IMR-90 (cell line): ENCODE data around the gene ITGB1BP1. TPM values are rescaled to one million over a fixed set of nuclear protein-coding genes. Genes with fewer than 3 reads are reported as not detected.

ENCODE experiments used
- ATAC-seq: fragments of 200-7000 bp; cut with Tn5 transposase; 2 replicates; pipeline ENCODE4 v1.9.1; 2020; ENCODE audit warnings: low read depth, mild to moderate bottlenecking, moderate library complexity
- BruUV-seq: library from RNA; stranded (reverse); fragments of 400-500 nt; replicated peaks from 2 replicates; lab custom pipeline; 2021; lab: Mats Ljungman, UMichigan
- CTCF ChIA-PET: fragments of 300-600 bp; formaldehyde crosslinking; extraction: SDS; loops from one replicate; lab custom pipeline; 2021; ENCODE audit warnings: antibody characterized with exemption; lab: Yijun Ruan, JAX
- POLR2A ChIA-PET: fragments of 300-600 bp; sonication (Branson Sonifier 250); formaldehyde crosslinking; loops from one replicate; lab custom pipeline; 2022; ENCODE audit warnings: antibody characterized with exemption; ENCODE audit not compliant: unreplicated experiment; lab: Charles Lee
- DNase-seq: peaks from one replicate; pipeline ENCODE4 v3.0.0; 2013
- H2AFZ ChIP-seq: replicated peaks from 2 replicates; pipeline ENCODE3; 2013; ENCODE audit warnings: low read length, mild to moderate bottlenecking; ENCODE audit not compliant: poor library complexity
- H2AK5ac ChIP-seq: 2 replicates; pipeline ENCODE4 v1.6.1; 2013; ENCODE audit warnings: low read depth, low read length, inconsistent platforms
- H2AK9ac ChIP-seq: replicated peaks from 2 replicates; pipeline ENCODE3; 2013; ENCODE audit warnings: mild to moderate bottlenecking, low read depth, low read length, moderate library complexity; ENCODE audit not compliant: poor library complexity
- H2BK120ac ChIP-seq: 2 replicates; pipeline ENCODE4 v1.6.1; 2013; ENCODE audit warnings: low read depth, low read length, inconsistent platforms
- H2BK15ac ChIP-seq: 3 replicates; pipeline ENCODE4 v1.6.1; 2013; ENCODE audit warnings: low read depth, low read length, inconsistent platforms
- H2BK20ac ChIP-seq: 2 replicates; pipeline ENCODE4 v1.6.1; 2013; ENCODE audit warnings: low read depth, mild to moderate bottlenecking, inconsistent platforms, low read length, moderate library complexity
- H2BK5ac ChIP-seq: 2 replicates; pipeline ENCODE4 v1.6.1; 2013; ENCODE audit warnings: mild to moderate bottlenecking, low read depth, low read length, inconsistent platforms; ENCODE audit not compliant: poor library complexity, severe bottlenecking
- H3K14ac ChIP-seq: replicated peaks from 2 replicates; pipeline ENCODE4 v1.6.1; 2013; ENCODE audit warnings: low read depth, low read length, inconsistent platforms
- H3K18ac ChIP-seq: 2 replicates; pipeline ENCODE4 v1.6.1; 2013; ENCODE audit warnings: low read depth, low read length, control low read depth
- H3K23ac ChIP-seq: 2 replicates; pipeline ENCODE4 v1.6.1; 2013; ENCODE audit warnings: low read depth, low read length, inconsistent platforms
- H3K27ac ChIP-seq: 2 replicates; pipeline ENCODE4 v1.5.1; 2013; ENCODE audit warnings: mild to moderate bottlenecking, control low read depth, low read length; ENCODE audit not compliant: insufficient read depth
- H3K27me3 ChIP-seq: 2 replicates; pipeline ENCODE4 v1.6.1; 2013; ENCODE audit warnings: low read length; ENCODE audit not compliant: control insufficient read depth, insufficient read depth
- H3K36me3 ChIP-seq: 2 replicates; pipeline ENCODE4 v1.6.1; 2013; ENCODE audit warnings: low read length, mixed read lengths; ENCODE audit not compliant: control insufficient read depth, insufficient read depth
- H3K4ac ChIP-seq: 2 replicates; pipeline ENCODE4 v1.6.1; 2013; ENCODE audit warnings: low read depth, low read length, inconsistent platforms
- H3K4me1 ChIP-seq: 2 replicates; pipeline ENCODE4 v1.6.1; 2013; ENCODE audit warnings: low read length, mixed read lengths; ENCODE audit not compliant: control insufficient read depth, insufficient read depth
- H3K4me2 ChIP-seq: 2 replicates; pipeline ENCODE4 v1.6.1; 2013; ENCODE audit warnings: low read depth, mild to moderate bottlenecking, control low read depth, low read length, moderate library complexity
- H3K4me3 ChIP-seq: 2 replicates; pipeline ENCODE4 v1.5.1; 2013; ENCODE audit warnings: low read depth, mild to moderate bottlenecking, control low read depth, low read length, moderate library complexity; ENCODE audit not compliant: insufficient read depth
- H3K56ac ChIP-seq: 2 replicates; pipeline ENCODE4 v1.6.1; 2013; ENCODE audit warnings: low read length, inconsistent platforms; ENCODE audit not compliant: insufficient read depth; ENCODE audit errors: extremely low read depth
- H3K79me1 ChIP-seq, 2 experiments: 2 replicates each; pipeline ENCODE4 v1.6.1; 2013; ENCODE audit warnings: low read length in 2 of 2, inconsistent platforms in 1 of 2, low read depth in 1 of 2
- H3K9ac ChIP-seq: 2 replicates; pipeline ENCODE4 v1.6.1; 2013; ENCODE audit warnings: low read depth, low read length, control low read depth
- H3K9me1 ChIP-seq: 2 replicates; pipeline ENCODE4 v1.6.1; 2013; ENCODE audit warnings: low read length, inconsistent platforms; ENCODE audit not compliant: insufficient read depth
- H3K9me3 ChIP-seq: 2 replicates; pipeline ENCODE4 v1.6.1; 2013; ENCODE audit warnings: low read length; ENCODE audit not compliant: control insufficient read depth, insufficient read depth
- H4K20me1 ChIP-seq: 2 replicates; pipeline ENCODE4 v1.6.1; 2013; ENCODE audit warnings: low read length, inconsistent platforms; ENCODE audit not compliant: insufficient read depth
- H4K5ac ChIP-seq: 2 replicates; pipeline ENCODE4 v1.6.1; 2013; ENCODE audit warnings: mild to moderate bottlenecking, low read depth, low read length, control low read depth
- H4K8ac ChIP-seq, 2 experiments: 2 replicates each; pipeline ENCODE4 v1.6.1; 2013; ENCODE audit warnings: low read depth in 2 of 2, low read length in 2 of 2, control low read depth in 1 of 2, inconsistent platforms in 1 of 2
- H4K91ac ChIP-seq: 2 replicates; pipeline ENCODE4 v1.6.1; 2013; ENCODE audit warnings: low read depth, low read length, inconsistent platforms; ENCODE audit not compliant: insufficient read depth
- BHLHE40 ChIP-seq: fragments of 150-350 bp; IDR thresholded peaks from 2 replicates; pipeline ENCODE4 v1.6.1; 2016; ENCODE audit warnings: mild to moderate bottlenecking, low read depth, low read length
- CEBPB ChIP-seq: IDR thresholded peaks from 2 replicates; pipeline ENCODE4 v1.6.1; 2012; ENCODE audit warnings: low read depth, low read length, improper control_type of control experiment
- FOS ChIP-seq: fragments of 150-350 bp; IDR thresholded peaks from 2 replicates; pipeline ENCODE4 v1.6.1; 2016; ENCODE audit warnings: low read depth, low read length
- MAFK ChIP-seq: IDR thresholded peaks from 2 replicates; pipeline ENCODE4 v1.6.1; 2012; ENCODE audit warnings: low read depth, low read length, improper control_type of control experiment
- MAZ ChIP-seq: IDR thresholded peaks from 2 replicates; pipeline ENCODE4 v1.6.1; 2012; ENCODE audit warnings: low read depth, mild to moderate bottlenecking, low read length, improper control_type of control experiment, moderate library complexity, borderline replicate concordance
- NFE2L2 ChIP-seq: fragments of 150-350 bp; IDR thresholded peaks from 2 replicates; pipeline ENCODE4 v1.6.1; 2016; ENCODE audit warnings: low read depth, mild to moderate bottlenecking, low read length
- POLR2A ChIP-seq: IDR thresholded peaks from 2 replicates; pipeline ENCODE4 v1.6.1; 2012; ENCODE audit warnings: mild to moderate bottlenecking, low read depth, low read length
- RCOR1 ChIP-seq: IDR thresholded peaks from 2 replicates; pipeline ENCODE4 v1.6.1; 2012; ENCODE audit warnings: mild to moderate bottlenecking, low read length, improper control_type of control experiment; ENCODE audit not compliant: insufficient replicate concordance
- RFX5 ChIP-seq: IDR thresholded peaks from 2 replicates; pipeline ENCODE4 v1.8.0; 2012; ENCODE audit warnings: low read depth, mild to moderate bottlenecking, low read length, moderate library complexity
- WGBS, 2 experiments: methylation state at CpG; one replicate each; pipeline versions ENCODE4 v1.1.5 to v1.1.7; 2013; ENCODE audit warnings: missing lambda C conversion rate in 2 of 2; ENCODE audit not compliant: insufficient read length in 1 of 2; ENCODE audit errors: extremely low coverage in 2 of 2; 5-methylcytosine and 5-hydroxymethylcytosine counted together
- dilution Hi-C: fragments of 300-500 bp; cut with HindIII; formaldehyde crosslinking; loops from one replicate; pipeline ENCODE4 v1.14.3; 2018; ENCODE audit warnings: low sequenced_read_pairs; ENCODE audit not compliant: unreplicated experiment
- in situ Hi-C: fragments of 300-500 bp; cut with MboI; formaldehyde crosslinking; loops from 3 replicates; pipeline ENCODE4 v1.14.3; 2019; ENCODE audit warnings: low sequenced_read_pairs, inconsistent platforms, mixed read lengths
- intact Hi-C: fragments of 100-400 bp; cut with micrococcal nuclease; formaldehyde crosslinking; loops from 2 replicates; pipeline ENCODE4 v1.10.0; 2022
- polyA plus RNA-seq, 3 experiments: library from polyadenylated mRNA; depleted of rRNA; stranded (reverse); fragments of >200 nt; gene quantifications; 2 replicates each; pipeline ENCODE4 v1.2.3, GENCODE V29; 2012; ENCODE audit warnings: low replicate concordance in 1 of 3
- total RNA-seq: library from RNA; depleted of rRNA; stranded (reverse); fragments of >200 nt; gene quantifications from 2 replicates; pipeline ENCODE4 v1.2.3, GENCODE V29; 2012
- TF ChIP-seq, protein P1 (sequence below): fragments of 150-350 bp; IDR thresholded peaks from 2 replicates; pipeline ENCODE4 v1.6.1; 2016; ENCODE audit warnings: low read depth, mild to moderate bottlenecking, low read length, moderate library complexity, borderline replicate concordance
- TF ChIP-seq, protein P2 (sequence below): fragments of 150-350 bp; IDR thresholded peaks from 2 replicates; pipeline ENCODE4 v1.6.1; 2017; ENCODE audit warnings: mild to moderate bottlenecking, antibody characterized with exemption, low read length, low read depth

The ITGB1BP1 gene
- total and polyA plus RNA-seq, 2 of the 4 experiments (the other 2 are of a cell fraction): 48.6 to 88.1 TPM

DNA sequence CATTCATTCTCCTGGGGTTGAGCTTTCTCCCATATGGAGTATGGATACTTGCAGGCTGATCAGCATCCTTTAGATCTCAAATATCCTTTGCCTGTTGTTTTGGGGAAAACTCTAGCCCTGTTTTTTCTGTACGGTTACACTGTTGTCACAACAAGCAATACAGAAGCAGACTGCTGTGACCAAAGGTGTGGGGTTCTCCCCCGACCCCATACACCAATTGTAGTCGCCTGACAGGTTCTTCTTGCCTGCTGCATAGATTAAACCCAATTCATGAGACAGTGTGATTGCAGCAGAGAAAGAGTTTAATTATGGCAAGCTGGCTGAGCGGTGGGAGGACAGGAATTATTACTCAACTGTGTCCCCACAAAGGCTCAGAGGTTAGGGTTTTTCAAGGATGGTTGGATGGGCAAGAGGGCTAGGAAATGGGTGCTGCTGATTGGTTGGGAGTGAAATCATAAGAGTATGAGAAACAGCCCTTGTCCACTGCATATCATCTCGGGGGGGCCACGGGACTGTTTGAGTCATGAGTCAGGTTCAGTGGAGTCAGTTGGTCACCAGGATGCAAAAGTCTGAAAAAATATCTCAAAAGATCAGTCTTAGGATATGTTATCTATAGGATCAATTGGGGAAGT, 40.6 kb downstream of the ITGB1BP1 start:
- Histone ChIP-seq H4K91ac (no peak overlapping the region), H3K4me3 (no peak overlapping the region), H2BK20ac (no peak overlapping the region), H2AK9ac (no peak overlapping the region), H3K9me1 (peaks cover 34% of the 10 kb centered on the region), H4K20me1 (peaks cover 8% of the 10 kb centered on the region; the same call in 1 of the 2 replicates), H2BK5ac (no peak overlapping the region), H2AFZ (no peak overlapping the region), H3K36me3 (peaks cover 28% of the 10 kb centered on the region), H3K14ac (no peak overlapping the region; the same call in 1 of the 2 replicates), H3K4me1 (peaks cover 31% of the 10 kb centered on the region), H3K4ac (no peak overlapping the region; the same call in 1 of the 2 replicates), H3K79me1 (peaks cover 13 to 67% of the 10 kb centered on the region in 2 experiments), H2BK15ac (no peak overlapping the region), H3K9me3 (no peaks in the 10 kb centered on the region), H3K18ac (no peak overlapping the region), H2AK5ac (peak overlapping the region; percentile 44), H4K5ac (no peak overlapping the region), H3K9ac (no peak overlapping the region), H3K56ac (no peak overlapping the region), H2BK120ac (no peak overlapping the region), H3K27me3 (no peaks in the 10 kb centered on the region), H3K23ac (no peak overlapping the region), H3K27ac (no peak overlapping the region), H3K4me2 (no peak overlapping the region), H4K8ac (no peak overlapping the region)
- ChIA-PET CTCF (interaction anchor here (0.8 kb wide), 1 partner anchor 240 kb away, joined by 3 read pairs; no protein-coding TSS in a partner anchor), POLR2A (no interaction called here)
- DNase-seq: peak; percentile 52
- dilution Hi-C loops: no loop called here
- in situ Hi-C loops: no loop called here
- no TSS peak for BruUV-seq
- no peak for ATAC-seq
- intact Hi-C loops: no loop called here
- TF ChIP-seq, protein P1, sequence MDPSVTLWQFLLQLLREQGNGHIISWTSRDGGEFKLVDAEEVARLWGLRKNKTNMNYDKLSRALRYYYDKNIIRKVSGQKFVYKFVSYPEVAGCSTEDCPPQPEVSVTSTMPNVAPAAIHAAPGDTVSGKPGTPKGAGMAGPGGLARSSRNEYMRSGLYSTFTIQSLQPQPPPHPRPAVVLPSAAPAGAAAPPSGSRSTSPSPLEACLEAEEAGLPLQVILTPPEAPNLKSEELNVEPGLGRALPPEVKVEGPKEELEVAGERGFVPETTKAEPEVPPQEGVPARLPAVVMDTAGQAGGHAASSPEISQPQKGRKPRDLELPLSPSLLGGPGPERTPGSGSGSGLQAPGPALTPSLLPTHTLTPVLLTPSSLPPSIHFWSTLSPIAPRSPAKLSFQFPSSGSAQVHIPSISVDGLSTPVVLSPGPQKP: no peak
- TF ChIP-seq MAZ: no peak
- TF ChIP-seq MAFK: no peak
- no peak for TF ChIP-seq FOS
- TF ChIP-seq RCOR1: no peak
- TF ChIP-seq BHLHE40: no peak
- TF ChIP-seq, protein P2, sequence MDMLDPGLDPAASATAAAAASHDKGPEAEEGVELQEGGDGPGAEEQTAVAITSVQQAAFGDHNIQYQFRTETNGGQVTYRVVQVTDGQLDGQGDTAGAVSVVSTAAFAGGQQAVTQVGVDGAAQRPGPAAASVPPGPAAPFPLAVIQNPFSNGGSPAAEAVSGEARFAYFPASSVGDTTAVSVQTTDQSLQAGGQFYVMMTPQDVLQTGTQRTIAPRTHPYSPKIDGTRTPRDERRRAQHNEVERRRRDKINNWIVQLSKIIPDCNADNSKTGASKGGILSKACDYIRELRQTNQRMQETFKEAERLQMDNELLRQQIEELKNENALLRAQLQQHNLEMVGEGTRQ: no peak
- no peak for TF ChIP-seq CEBPB
- TF ChIP-seq RFX5: no peak
- no peak for TF ChIP-seq POLR2A
- TF ChIP-seq NFE2L2: no peak
- WGBS, 2 experiments: 100% methylated on average over 1 of the region's 6 CpGs; no CpG with 5 or more reads in 1 of the 2 experiments
